Subcutaneous adipose tissue (tissue), 4 donors: ENCODE data around the gene DNMT1. TPM values are rescaled to one million over a fixed set of nuclear protein-coding genes. Genes with fewer than 3 reads are reported as not detected.

Experiments
- CTCF ChIP-seq: fragments of 450-650 bp; IDR thresholded peaks from one replicate; pipeline ENCODE4 v1.5.1; 2016; ENCODE audit warnings: low read depth, mild to moderate bottlenecking, control low read depth, antibody characterized with exemption, moderate library complexity
- total RNA-seq, 4 donors: library from RNA; depleted of rRNA; stranded (reverse); fragments of >200 nt; gene quantifications; one replicate each; pipeline ENCODE4 v1.1.0, GENCODE V29; 2016

The DNMT1 gene
- total RNA-seq, 4 donors from 2014 or later = 25.5 to 60.7 (median 41.5) TPM

- TF ChIP-seq CTCF = no peak
Measured at GRCh38 chr19:10105509-10106099, 89.1 kb downstream of the DNMT1 start.

- TF ChIP-seq CTCF = no peak
Measured at GRCh38 chr19:10104665-10105508, 89.9 kb downstream of the DNMT1 start.

- TF ChIP-seq CTCF = no peak
Measured at GRCh38 chr19:10104130-10104513, 90.6 kb downstream of the DNMT1 start.

- TF ChIP-seq CTCF = no peak
Measured at GRCh38 chr19:10102787-10103236, 91.9 kb downstream of the DNMT1 start.

- no peak for TF ChIP-seq CTCF
Measured at GRCh38 chr19:10100163-10100785, 94.5 kb downstream of the DNMT1 start.

- no peak for TF ChIP-seq CTCF
Measured at GRCh38 chr19:10096615-10096963, 98.2 kb downstream of the DNMT1 start.

- TF ChIP-seq CTCF = no peak
Measured at GRCh38 chr19:10095948-10096614, 98.7 kb downstream of the DNMT1 start.
